ENCODE data around the gene SH3PXD2B.

DNA sequence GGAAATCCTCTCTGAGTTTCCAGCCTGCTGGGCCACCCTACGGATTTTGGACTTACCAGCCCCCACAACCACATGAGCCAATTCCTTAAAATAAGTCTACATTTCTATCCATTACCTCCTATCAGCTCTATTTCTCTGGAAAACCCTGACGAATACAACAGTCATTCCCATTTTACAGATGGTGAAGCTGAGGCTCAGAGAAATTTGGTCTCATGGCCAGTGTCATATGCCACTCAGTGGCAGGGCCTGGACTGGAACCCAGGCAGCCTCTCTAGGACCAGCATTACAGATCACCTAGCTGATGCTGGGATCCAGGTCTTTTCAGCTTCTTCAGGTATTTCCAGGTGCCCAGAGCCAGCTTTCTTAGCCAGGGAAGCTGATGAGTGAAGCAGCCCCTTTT lies 45.0 kb upstream of the SH3PXD2B start:
- no peak for TF ChIP-seq POLR2AphosphoS5 (IDR thresholded peaks at IDR 0.05)
- TF ChIP-seq, protein P1, sequence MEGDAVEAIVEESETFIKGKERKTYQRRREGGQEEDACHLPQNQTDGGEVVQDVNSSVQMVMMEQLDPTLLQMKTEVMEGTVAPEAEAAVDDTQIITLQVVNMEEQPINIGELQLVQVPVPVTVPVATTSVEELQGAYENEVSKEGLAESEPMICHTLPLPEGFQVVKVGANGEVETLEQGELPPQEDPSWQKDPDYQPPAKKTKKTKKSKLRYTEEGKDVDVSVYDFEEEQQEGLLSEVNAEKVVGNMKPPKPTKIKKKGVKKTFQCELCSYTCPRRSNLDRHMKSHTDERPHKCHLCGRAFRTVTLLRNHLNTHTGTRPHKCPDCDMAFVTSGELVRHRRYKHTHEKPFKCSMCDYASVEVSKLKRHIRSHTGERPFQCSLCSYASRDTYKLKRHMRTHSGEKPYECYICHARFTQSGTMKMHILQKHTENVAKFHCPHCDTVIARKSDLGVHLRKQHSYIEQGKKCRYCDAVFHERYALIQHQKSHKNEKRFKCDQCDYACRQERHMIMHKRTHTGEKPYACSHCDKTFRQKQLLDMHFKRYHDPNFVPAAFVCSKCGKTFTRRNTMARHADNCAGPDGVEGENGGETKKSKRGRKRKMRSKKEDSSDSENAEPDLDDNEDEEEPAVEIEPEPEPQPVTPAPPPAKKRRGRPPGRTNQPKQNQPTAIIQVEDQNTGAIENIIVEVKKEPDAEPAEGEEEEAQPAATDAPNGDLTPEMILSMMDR (IDR thresholded peaks at IDR 0.05 in 8 of 11, conservative IDR thresholded peaks at IDR 0.05 in 3 of 11) = no peak
